Right atrium auricular region (tissue), 2 donors: ENCODE measurements around the gene GOLGA6D. TPM values are rescaled to one million over a fixed set of nuclear protein-coding genes. Genes with fewer than 3 reads are reported as not detected.
"Not testable (repeated sequence)": the region's sequence is repeated elsewhere in the genome, so short reads cannot be mapped to it uniquely, and the experiment has no call there.

Source experiments
- DNase-seq: peaks from one replicate; pipeline ENCODE4 v3.0.0-alpha.2; 2019; ENCODE audit warnings: low spot score
- H3K27ac ChIP-seq, 2 donors: fragments of 200-600 bp; sonication (generic); 1 replicate in 1 of 2; 2 replicates in 1 of 2; pipeline ENCODE4 v1.5.1; 2016 to 2019
- H3K27me3 ChIP-seq, 2 donors: fragments of 200-600 bp; sonication (generic); one replicate each; pipeline versions ENCODE4 v1.5.1 to v1.6.0; 2017 to 2019
- H3K36me3 ChIP-seq: fragments of 200-600 bp; sonication (generic); one replicate; pipeline ENCODE4 v1.5.1; 2016
- H3K4me1 ChIP-seq, 2 donors: fragments of 200-600 bp; sonication (generic); one replicate each; pipeline versions ENCODE4 v1.5.1 to v1.6.0; 2017 to 2019
- H3K4me3 ChIP-seq, 2 donors: fragments of 200-600 bp; sonication (generic); 1 replicate in 1 of 2; 2 replicates in 1 of 2; pipeline ENCODE4 v1.5.1; 2017 to 2019; ENCODE audit warnings: mild to moderate bottlenecking in 1 of 2, moderate library complexity in 1 of 2
- H3K9me3 ChIP-seq, 2 donors: fragments of 200-600 bp; sonication (generic); one replicate each; pipeline ENCODE4 v1.5.1; 2019
- total RNA-seq, 2 donors: library from RNA; depleted of rRNA; stranded (reverse); fragments of >200 nt; gene quantifications; one replicate each; pipeline ENCODE4 v1.1.0, GENCODE V29; 2016
- TF ChIP-seq, protein P1 (sequence below), 2 donors: fragments of 200-600 bp; sonication (generic); IDR thresholded peaks; one replicate each; pipeline ENCODE4 v1.5.1; 2019; ENCODE audit warnings: antibody characterized with exemption in 2 of 2

Gene GOLGA6D
- total RNA-seq, 2 donors from 2014 or later = not detected

DNA sequence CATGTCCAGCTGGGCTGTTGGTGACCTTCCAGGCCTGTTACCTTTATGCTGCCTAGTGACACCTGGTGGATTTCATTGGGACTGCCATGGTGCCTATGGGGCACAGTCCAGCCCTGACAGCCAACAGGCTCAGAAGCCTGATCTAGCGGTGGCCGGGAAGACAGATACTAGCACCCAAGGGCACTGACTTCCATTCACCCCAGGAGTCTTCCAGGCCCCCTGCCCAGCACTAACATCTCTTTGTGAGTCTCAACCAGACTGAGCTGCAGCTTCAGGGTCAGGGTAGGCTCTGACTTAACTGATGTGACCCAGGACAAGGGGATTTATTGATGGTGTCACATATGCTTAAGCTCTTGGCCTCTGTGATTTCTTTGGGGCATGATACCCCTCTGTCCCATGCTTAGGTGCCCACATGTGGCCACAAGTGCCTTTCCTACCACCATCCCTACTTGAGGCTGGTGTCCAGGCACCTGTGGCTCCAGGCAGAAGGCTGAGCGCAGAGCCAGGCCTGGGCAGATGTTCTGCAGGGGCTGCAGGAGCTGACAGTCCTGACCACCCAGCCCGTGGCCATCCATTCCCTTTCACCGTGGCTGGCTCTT lies 8.0 kb upstream of the GOLGA6D start:
- TF ChIP-seq, protein P1, sequence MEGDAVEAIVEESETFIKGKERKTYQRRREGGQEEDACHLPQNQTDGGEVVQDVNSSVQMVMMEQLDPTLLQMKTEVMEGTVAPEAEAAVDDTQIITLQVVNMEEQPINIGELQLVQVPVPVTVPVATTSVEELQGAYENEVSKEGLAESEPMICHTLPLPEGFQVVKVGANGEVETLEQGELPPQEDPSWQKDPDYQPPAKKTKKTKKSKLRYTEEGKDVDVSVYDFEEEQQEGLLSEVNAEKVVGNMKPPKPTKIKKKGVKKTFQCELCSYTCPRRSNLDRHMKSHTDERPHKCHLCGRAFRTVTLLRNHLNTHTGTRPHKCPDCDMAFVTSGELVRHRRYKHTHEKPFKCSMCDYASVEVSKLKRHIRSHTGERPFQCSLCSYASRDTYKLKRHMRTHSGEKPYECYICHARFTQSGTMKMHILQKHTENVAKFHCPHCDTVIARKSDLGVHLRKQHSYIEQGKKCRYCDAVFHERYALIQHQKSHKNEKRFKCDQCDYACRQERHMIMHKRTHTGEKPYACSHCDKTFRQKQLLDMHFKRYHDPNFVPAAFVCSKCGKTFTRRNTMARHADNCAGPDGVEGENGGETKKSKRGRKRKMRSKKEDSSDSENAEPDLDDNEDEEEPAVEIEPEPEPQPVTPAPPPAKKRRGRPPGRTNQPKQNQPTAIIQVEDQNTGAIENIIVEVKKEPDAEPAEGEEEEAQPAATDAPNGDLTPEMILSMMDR (IDR thresholded peaks at IDR 0.05) = peak; percentile 73 to 74
- H3K9me3 ChIP-seq, H3K4me1 ChIP-seq, H3K27me3 ChIP-seq, H3K4me3 ChIP-seq, H3K36me3 ChIP-seq, H3K27ac ChIP-seq: not testable (repeated sequence)
- peak; percentile 73 for DNase-seq

DNA sequence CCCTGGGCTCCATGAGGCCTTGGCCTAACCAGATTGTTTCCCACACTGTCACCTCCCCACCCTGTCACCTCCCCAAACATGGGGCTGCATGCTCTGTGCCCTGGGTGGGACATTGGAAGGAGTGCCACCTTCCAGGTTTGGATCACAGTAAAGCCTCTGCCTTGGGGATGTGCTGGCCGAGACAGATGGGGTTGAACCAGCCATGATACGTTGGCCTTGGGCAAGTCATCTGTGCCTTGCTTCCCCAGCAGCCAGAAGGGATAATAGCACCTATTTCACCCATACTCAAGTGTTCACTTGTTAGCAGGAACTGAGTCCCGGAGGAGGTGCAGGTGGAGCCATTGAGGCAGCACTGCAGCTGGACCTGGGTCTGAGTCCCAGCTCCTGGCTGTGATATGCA lies 7.0 kb upstream of the GOLGA6D start:
- H3K36me3 ChIP-seq, H3K27me3 ChIP-seq, H3K9me3 ChIP-seq, DNase-seq, H3K4me1 ChIP-seq, H3K4me3 ChIP-seq, H3K27ac ChIP-seq: not testable (repeated sequence)

DNA sequence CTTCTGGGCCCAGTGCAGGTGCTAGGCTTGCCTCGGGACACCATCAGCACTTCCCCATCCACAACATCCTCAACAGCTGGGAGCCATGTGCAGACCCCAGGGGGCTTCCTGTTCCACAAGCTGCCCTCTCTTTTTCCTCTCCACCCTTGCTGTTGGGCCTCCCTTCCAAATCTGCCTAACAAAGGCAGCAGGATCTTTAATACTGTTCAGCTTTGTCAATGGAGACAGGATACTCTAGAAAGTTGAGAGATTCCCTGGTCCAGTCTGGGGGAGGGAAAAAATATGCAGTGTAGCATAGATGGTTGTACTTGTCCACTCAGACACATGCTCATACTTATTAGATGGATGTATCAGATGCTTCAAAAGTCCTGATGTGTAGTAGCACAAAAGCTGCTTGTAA lies 4.1 kb upstream of the GOLGA6D start:
- H3K36me3 ChIP-seq, H3K27me3 ChIP-seq, H3K4me3 ChIP-seq, H3K9me3 ChIP-seq, H3K27ac ChIP-seq, H3K4me1 ChIP-seq: not testable (repeated sequence)
- DNase-seq = peak; percentile 34

DNA sequence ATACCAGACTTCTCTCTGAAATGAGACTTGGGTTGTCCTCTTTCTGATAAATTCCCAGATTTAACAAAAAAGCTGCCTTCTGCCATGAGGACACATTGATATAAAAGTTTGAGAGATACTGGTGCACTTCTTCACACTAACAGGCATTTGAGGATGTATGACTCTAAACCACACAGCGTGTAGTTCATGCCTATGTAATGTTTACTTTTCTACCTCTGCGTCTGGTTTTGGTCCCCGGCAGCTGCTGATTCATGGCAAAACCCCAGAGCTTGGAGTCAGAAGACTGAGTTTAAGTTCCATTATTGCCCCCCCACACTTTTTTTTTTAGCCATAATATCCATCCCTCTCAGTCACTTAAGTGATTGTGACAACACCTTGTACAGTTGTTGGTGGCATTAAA lies 1.5 kb downstream of the GOLGA6D start:
- DNase-seq, H3K27me3 ChIP-seq, H3K4me3 ChIP-seq, H3K4me1 ChIP-seq, H3K27ac ChIP-seq, H3K9me3 ChIP-seq, H3K36me3 ChIP-seq: not testable (repeated sequence)

DNA sequence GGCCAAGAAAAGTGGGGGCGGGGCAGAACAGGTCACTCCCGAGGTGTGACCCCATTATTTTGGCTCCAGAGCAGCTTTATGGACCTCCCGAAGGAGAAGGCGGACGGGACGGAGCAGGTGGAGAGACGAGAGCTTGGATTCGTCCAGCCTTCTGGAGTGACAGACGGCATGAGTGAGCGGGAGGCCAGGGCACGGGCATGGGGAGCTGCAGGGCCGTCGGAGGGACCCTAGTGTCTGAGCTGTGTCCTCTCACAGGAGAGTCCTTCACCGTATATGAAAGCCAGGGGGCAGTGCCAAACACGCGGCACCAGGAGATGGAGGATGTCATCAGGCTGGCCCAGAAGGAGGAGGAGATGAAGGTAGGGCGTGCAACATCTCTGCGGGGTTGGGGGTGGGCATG lies 11.0 kb downstream of the GOLGA6D start:
- not testable (repeated sequence) for DNase-seq, H3K9me3 ChIP-seq, H3K36me3 ChIP-seq, H3K4me3 ChIP-seq, H3K27me3 ChIP-seq, H3K4me1 ChIP-seq, H3K27ac ChIP-seq

DNA sequence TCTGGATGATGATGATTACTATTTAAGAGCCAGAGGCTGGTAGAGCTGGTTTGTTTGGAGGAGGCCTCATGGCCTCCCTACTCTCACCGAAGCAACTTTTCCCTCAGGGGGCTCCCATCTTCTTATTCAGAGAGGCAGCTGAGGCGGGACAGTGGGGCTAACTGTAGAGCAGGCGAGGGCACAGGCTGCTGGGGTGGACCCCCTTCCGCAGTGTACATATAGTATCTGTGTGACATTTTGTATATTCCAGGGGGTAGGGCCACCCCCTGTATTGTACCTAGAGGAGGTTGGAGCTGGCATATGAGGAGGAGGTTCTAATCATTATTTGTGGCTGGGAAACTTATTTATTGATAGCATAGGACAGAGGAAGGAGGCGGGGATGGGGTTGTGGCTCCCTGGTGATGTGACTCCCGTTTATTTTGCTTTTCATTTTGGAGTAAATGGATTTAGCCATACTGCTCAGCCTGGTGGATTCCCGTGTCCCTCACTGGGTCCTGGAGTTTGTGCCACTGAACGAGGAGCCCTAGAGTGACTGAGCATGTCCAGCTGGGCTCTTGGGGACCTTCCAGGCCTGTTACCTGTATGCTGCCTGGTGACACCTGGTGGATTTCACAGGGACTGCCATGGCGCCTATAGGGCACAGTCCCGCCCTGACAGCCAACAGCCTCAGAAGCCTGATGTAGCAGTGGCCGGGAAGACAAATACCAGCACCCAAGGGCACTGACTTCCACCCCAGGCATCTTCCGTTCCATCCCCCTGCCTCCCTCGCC lies 16.1 kb downstream of the GOLGA6D start:
- H3K36me3 ChIP-seq, H3K4me1 ChIP-seq, H3K4me3 ChIP-seq, H3K9me3 ChIP-seq, H3K27ac ChIP-seq, H3K27me3 ChIP-seq: not testable (repeated sequence)
- peak; percentile 18 for DNase-seq

DNA sequence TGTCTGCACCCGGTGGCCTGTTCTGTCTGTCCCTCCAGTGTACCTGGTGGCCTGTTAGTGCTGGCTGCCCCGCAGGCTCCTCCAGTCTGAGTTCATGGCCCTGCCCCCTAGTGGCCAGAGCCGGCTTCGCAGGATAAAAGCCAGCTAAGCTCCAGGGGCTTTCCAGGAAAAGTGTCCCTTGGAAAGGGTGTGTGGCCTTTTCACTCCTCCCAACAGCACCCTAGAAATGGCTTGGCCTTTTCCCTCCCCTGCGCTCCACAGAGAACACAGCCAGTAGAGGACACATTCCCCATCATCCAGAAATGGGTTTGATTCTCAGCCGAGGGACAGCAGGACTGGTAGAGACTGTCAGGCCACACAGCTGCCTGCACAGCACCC lies 16.7 kb downstream of the GOLGA6D start:
- TF ChIP-seq, protein P1 (IDR thresholded peaks at IDR 0.05) = peak; percentile 31 to 67
- not testable (repeated sequence) for H3K27ac ChIP-seq, H3K4me3 ChIP-seq, H3K27me3 ChIP-seq, H3K36me3 ChIP-seq, H3K4me1 ChIP-seq, H3K9me3 ChIP-seq
- DNase-seq = peak; percentile 62

DNA sequence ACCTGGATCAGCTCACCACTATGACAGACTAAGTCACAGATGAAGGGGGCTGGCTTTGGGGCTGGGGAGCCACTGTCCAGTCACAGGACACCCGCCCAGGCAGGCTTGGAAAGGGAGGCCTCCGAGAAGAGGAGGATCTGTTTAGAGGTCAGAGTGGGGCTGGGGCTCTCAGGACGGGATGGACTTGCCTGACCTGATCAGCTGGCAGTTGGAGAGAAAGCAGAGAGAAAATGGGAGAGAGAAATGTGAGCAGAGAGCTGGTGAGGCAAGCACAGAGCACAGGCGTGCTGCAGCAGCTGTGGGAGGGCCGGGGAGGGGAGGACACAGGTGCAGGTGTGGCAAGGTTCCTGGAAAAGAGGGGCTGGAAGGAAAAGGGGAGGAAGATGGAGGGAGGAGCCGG lies 17.4 kb downstream of the GOLGA6D start:
- not testable (repeated sequence) for H3K27me3 ChIP-seq, DNase-seq, H3K36me3 ChIP-seq, H3K4me1 ChIP-seq, H3K9me3 ChIP-seq, H3K4me3 ChIP-seq, H3K27ac ChIP-seq

DNA sequence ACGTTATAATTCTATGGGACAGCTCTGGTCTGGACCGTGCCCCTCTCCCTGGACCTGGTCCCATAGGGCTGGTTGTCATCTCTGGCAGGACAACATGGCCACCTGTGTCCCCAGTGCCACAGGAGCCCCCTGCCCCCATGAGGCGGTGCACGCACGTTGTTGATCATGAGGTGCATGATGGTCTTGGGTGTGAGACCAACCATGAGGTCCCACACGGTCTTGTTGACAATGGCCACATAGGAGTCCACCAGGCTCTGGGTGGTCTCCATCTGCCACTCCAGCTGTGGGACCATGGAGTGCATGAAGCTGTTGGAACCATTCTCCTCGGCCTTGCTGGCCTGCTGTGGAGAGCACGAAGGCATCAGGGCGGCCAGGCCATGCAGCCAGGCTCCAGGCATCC lies 19.7 kb downstream of the GOLGA6D start:
- no peak overlapping the region for H3K4me3 ChIP-seq
- DNase-seq = no peak
- H3K4me1 ChIP-seq = no peaks in the 10 kb centered on the region
- TF ChIP-seq, protein P1 (IDR thresholded peaks at IDR 0.05) = no peak
- no peaks in the 10 kb centered on the region for H3K9me3 ChIP-seq
- no peaks in the 10 kb centered on the region for H3K36me3 ChIP-seq
- no peak overlapping the region for H3K27ac ChIP-seq
- H3K27me3 ChIP-seq = no peaks in the 10 kb centered on the region

DNA sequence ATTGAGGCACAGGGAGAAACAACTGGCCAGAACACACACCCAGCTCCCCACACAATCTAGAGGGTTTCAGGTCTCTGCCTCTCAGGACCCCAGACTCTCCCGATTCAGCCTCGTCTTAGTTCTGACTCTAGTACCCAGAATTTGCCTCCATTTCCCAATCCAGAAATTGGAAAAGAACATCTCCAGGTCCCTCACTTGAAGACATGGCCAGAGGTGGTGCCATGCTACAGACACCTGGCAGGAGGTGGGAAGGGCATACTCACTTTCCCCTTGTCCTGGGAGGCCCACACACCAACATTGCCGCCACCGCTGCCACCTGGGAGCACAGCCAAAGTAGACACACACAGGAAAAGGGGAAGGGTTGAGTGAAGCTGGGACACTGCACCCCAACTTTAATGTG lies 20.1 kb downstream of the GOLGA6D start:
- H3K4me1 ChIP-seq, H3K9me3 ChIP-seq, H3K27me3 ChIP-seq, H3K36me3 ChIP-seq, H3K4me3 ChIP-seq, DNase-seq, H3K27ac ChIP-seq: not testable (repeated sequence)
